ENCODE results near the gene GRIP2.

The GRIP2 gene

GRCh38 chr3:14464521-14464920 is 75.6 kb downstream of the GRIP2 start:
- Histone ChIP-seq H3K27ac (ENCODE audit: low read depth, low read length, severe bottlenecking) (no peak overlapping the region), H3K9me3 (ENCODE audit: control insufficient read depth, low read length) (no peaks in the 10 kb centered on the region), H3K4me3 (ENCODE audit: extremely low read depth, insufficient read depth, low read length, poor library complexity, severe bottlenecking) (no peak overlapping the region), H3K36me3 (ENCODE audit: control insufficient read depth, insufficient read depth, low read length) (peaks cover 88% of the 10 kb centered on the region), H3K4me1 (ENCODE audit: control insufficient read depth, insufficient read depth, low read length, poor library complexity, severe bottlenecking) (peaks cover 31% of the 10 kb centered on the region)
- WGBS, 2 experiments (ENCODE audit: insufficient coverage in 2 of 2) = 98% methylated on average over 4 of the region's 4 CpGs

DNA sequence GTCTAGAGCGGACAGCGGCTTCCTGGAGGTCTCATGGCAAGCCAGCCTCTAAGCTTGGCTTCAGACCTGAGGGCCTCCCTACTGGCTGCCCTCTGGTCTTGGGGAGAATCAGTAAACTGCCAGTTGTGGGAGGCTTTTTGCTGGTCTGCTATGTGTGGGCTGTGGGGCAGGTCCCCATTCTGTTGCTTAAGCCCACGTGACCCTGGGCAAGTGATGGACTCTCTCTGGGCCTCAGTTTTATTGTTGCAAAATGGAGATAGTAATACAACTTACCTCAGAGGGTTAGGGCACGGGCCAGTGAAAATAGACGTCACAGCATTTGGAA is 76.0 kb downstream of the GRIP2 start:
- H3K4me3 ChIP-seq (ENCODE audit: extremely low read depth, insufficient read depth, low read length, poor library complexity, severe bottlenecking) = no peak overlapping the region
- 95 to 98% methylated on average over 4 to 5 of the region's 5 CpGs for WGBS, 2 experiments (ENCODE audit: insufficient coverage in 2 of 2)
- peaks cover 88% of the 10 kb centered on the region for H3K36me3 ChIP-seq (ENCODE audit: control insufficient read depth, insufficient read depth, low read length)
- no peak overlapping the region for H3K27ac ChIP-seq (ENCODE audit: low read depth, low read length, severe bottlenecking)
- H3K9me3 ChIP-seq (ENCODE audit: control insufficient read depth, low read length) = no peaks in the 10 kb centered on the region
- peaks cover 31% of the 10 kb centered on the region for H3K4me1 ChIP-seq (ENCODE audit: control insufficient read depth, insufficient read depth, low read length, poor library complexity, severe bottlenecking)

GRCh38 chr3:14463330-14464140 is 76.6 kb downstream of the GRIP2 start:
- peaks cover 86% of the 10 kb centered on the region for H3K36me3 ChIP-seq (ENCODE audit: control insufficient read depth, insufficient read depth, low read length)
- 61 to 68% methylated on average over 17 to 19 of the region's 26 CpGs for WGBS, 2 experiments (ENCODE audit: insufficient coverage in 2 of 2)
- peaks cover 31% of the 10 kb centered on the region for H3K4me1 ChIP-seq (ENCODE audit: control insufficient read depth, insufficient read depth, low read length, poor library complexity, severe bottlenecking)
- H3K4me3 ChIP-seq (ENCODE audit: extremely low read depth, insufficient read depth, low read length, poor library complexity, severe bottlenecking) = no peak overlapping the region
- H3K9me3 ChIP-seq (ENCODE audit: control insufficient read depth, low read length) = no peaks in the 10 kb centered on the region
- H3K27ac ChIP-seq (ENCODE audit: low read depth, low read length, severe bottlenecking) = no peak overlapping the region

DNA sequence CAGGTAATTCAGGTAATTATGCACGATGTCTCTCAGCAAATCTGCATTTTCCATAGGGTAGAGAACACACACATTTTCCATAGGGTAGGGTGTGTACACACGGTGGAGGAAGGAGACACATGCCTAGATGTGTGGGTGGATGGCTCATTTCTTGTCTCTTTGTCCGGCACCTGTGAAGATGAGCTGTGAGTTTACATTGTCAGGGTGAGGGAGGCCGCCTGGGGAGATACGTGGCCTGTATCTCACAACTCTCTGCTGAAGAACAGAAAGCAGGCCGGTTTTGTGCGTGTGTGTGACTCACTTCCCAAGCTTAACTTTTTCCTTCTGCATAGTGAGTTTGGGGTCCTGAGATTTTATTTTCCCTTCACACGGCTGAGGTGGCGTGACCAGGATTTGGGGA is 77.4 kb downstream of the GRIP2 start:
- H3K9me3 ChIP-seq (ENCODE audit: control insufficient read depth, low read length) = no peaks in the 10 kb centered on the region
- peaks cover 34% of the 10 kb centered on the region for H3K4me1 ChIP-seq (ENCODE audit: control insufficient read depth, insufficient read depth, low read length, poor library complexity, severe bottlenecking)
- WGBS, 2 experiments (ENCODE audit: insufficient coverage in 2 of 2) = 66 to 71% methylated on average over 3 to 5 of the region's 9 CpGs
- H3K36me3 ChIP-seq (ENCODE audit: control insufficient read depth, insufficient read depth, low read length) = peaks cover 79% of the 10 kb centered on the region
- H3K27ac ChIP-seq (ENCODE audit: low read depth, low read length, severe bottlenecking) = no peak overlapping the region
- H3K4me3 ChIP-seq (ENCODE audit: extremely low read depth, insufficient read depth, low read length, poor library complexity, severe bottlenecking) = no peak overlapping the region

- Histone ChIP-seq H3K9me3 (ENCODE audit: control insufficient read depth, low read length) (no peaks in the 10 kb centered on the region), H3K4me1 (ENCODE audit: control insufficient read depth, insufficient read depth, low read length, poor library complexity, severe bottlenecking) (peaks cover 36% of the 10 kb centered on the region), H3K36me3 (ENCODE audit: control insufficient read depth, insufficient read depth, low read length) (peaks cover 78% of the 10 kb centered on the region), H3K27ac (ENCODE audit: low read depth, low read length, severe bottlenecking) (no peak overlapping the region), H3K4me3 (ENCODE audit: extremely low read depth, insufficient read depth, low read length, poor library complexity, severe bottlenecking) (no peak overlapping the region)
- 80 to 87% methylated on average over 5 to 6 of the region's 8 CpGs for WGBS, 2 experiments (ENCODE audit: insufficient coverage in 2 of 2)
Measured at GRCh38 chr3:14461748-14462324, 78.3 kb downstream of the GRIP2 start.

- no peak overlapping the region for H3K27ac ChIP-seq (ENCODE audit: low read depth, low read length, severe bottlenecking)
- 86 to 90% methylated on average over 8 to 9 of the region's 13 CpGs for WGBS, 2 experiments (ENCODE audit: insufficient coverage in 2 of 2)
Measured at GRCh38 chr3:14461006-14461747, 79.0 kb downstream of the GRIP2 start.

DNA sequence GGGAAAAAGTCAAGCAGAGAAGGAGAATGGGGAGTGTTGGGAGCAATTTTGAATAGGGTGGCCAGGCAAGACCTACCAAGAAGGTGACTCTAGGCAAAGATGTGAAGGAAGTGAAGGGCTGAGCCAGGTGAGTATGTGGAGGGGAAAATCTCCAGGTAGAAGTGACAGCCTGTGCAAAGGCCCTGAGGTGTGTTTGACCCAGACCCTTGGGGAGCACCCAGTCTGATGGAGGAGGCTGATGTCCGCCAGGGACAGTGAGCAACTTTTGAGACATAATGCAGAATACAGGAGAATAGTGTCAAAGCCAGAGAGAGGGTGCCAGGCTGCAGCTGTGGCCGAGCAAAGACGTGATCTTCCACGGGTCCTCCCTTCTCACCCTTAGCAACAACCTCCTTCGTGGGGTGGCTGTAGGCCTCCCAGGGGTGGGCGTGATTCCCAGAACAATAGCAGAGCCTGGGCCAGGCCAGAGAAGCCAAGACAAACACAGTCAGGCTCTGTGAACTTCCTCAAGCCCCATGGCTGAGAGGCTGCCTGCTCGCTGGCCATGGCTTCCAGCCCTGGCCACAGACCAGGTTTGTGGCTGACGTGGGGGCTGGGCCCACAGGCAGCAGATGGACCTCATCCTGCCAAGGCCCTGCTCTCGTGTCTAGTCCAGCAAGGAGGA is 79.7 kb downstream of the GRIP2 start:
- Histone ChIP-seq H3K9me3 (ENCODE audit: control insufficient read depth, low read length) (no peaks in the 10 kb centered on the region), H3K27ac (ENCODE audit: low read depth, low read length, severe bottlenecking) (peak overlapping the region; percentile 16), H3K4me3 (ENCODE audit: extremely low read depth, insufficient read depth, low read length, poor library complexity, severe bottlenecking) (no peak overlapping the region), H3K4me1 (ENCODE audit: control insufficient read depth, insufficient read depth, low read length, poor library complexity, severe bottlenecking) (peaks cover 36% of the 10 kb centered on the region), H3K36me3 (ENCODE audit: control insufficient read depth, insufficient read depth, low read length) (peaks cover 82% of the 10 kb centered on the region)
- WGBS, 2 experiments (ENCODE audit: insufficient coverage in 2 of 2) = 82 to 93% methylated on average over 5 to 6 of the region's 9 CpGs

More at GRCh38 chr3:14461006-14461747, 79.0 kb downstream of the GRIP2 start:
- no peaks in the 10 kb centered on the region for H3K9me3 ChIP-seq (ENCODE audit: control insufficient read depth, low read length)
- no peak overlapping the region for H3K4me3 ChIP-seq (ENCODE audit: extremely low read depth, insufficient read depth, low read length, poor library complexity, severe bottlenecking)
- H3K36me3 ChIP-seq (ENCODE audit: control insufficient read depth, insufficient read depth, low read length) = peaks cover 79% of the 10 kb centered on the region
- H3K4me1 ChIP-seq (ENCODE audit: control insufficient read depth, insufficient read depth, low read length, poor library complexity, severe bottlenecking) = peaks cover 36% of the 10 kb centered on the region

DNA sequence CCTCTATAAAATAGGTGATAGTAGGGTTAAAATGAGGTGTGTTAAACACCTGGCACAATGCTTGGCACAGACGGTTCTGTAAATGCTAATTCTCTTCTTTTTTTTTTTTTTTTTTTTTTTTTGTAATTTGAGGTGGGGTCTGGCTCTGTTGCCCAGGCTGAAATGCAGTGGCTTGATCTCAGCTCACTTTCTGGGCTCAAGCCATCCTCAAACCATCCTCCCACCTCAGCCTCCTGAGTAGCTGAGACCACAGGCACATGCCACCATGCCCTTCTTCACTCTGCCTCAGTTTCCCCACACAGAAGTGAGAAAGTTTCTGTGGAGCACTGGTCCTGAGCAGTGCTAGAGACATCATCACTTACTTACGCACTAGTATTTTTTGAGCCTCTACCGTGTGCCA is 80.4 kb downstream of the GRIP2 start:
- 100% methylated on average over 1 to 3 of the region's 3 CpGs for WGBS, 2 experiments (ENCODE audit: insufficient coverage in 2 of 2)
- Histone ChIP-seq H3K36me3 (ENCODE audit: control insufficient read depth, insufficient read depth, low read length) (peaks cover 78% of the 10 kb centered on the region), H3K27ac (ENCODE audit: low read depth, low read length, severe bottlenecking) (no peak overlapping the region), H3K4me3 (ENCODE audit: extremely low read depth, insufficient read depth, low read length, poor library complexity, severe bottlenecking) (no peak overlapping the region), H3K4me1 (ENCODE audit: control insufficient read depth, insufficient read depth, low read length, poor library complexity, severe bottlenecking) (peaks cover 36% of the 10 kb centered on the region), H3K9me3 (ENCODE audit: control insufficient read depth, low read length) (no peaks in the 10 kb centered on the region)

GRCh38 chr3:14459384-14459783 is 80.8 kb downstream of the GRIP2 start:
- no peak overlapping the region for H3K4me3 ChIP-seq (ENCODE audit: extremely low read depth, insufficient read depth, low read length, poor library complexity, severe bottlenecking)
- WGBS, 2 experiments (ENCODE audit: insufficient coverage in 2 of 2) = 91 to 96% methylated on average over 4 of the region's 5 CpGs

GRCh38 chr3:14458434-14459275 is 81.5 kb downstream of the GRIP2 start:
- no peak overlapping the region for H3K4me3 ChIP-seq (ENCODE audit: extremely low read depth, insufficient read depth, low read length, poor library complexity, severe bottlenecking)
- H3K4me1 ChIP-seq (ENCODE audit: control insufficient read depth, insufficient read depth, low read length, poor library complexity, severe bottlenecking) = peaks cover 33% of the 10 kb centered on the region
- no peak overlapping the region for H3K27ac ChIP-seq (ENCODE audit: low read depth, low read length, severe bottlenecking)
- H3K36me3 ChIP-seq (ENCODE audit: control insufficient read depth, insufficient read depth, low read length) = peaks cover 67% of the 10 kb centered on the region
- WGBS, 2 experiments (ENCODE audit: insufficient coverage in 2 of 2) = 91 to 97% methylated on average over 8 to 9 of the region's 11 CpGs
- no peaks in the 10 kb centered on the region for H3K9me3 ChIP-seq (ENCODE audit: control insufficient read depth, low read length)

More at GRCh38 chr3:14459384-14459783, 80.8 kb downstream of the GRIP2 start:
- H3K4me1 ChIP-seq (ENCODE audit: control insufficient read depth, insufficient read depth, low read length, poor library complexity, severe bottlenecking) = peaks cover 36% of the 10 kb centered on the region
- H3K9me3 ChIP-seq (ENCODE audit: control insufficient read depth, low read length) = no peaks in the 10 kb centered on the region
- peaks cover 74% of the 10 kb centered on the region for H3K36me3 ChIP-seq (ENCODE audit: control insufficient read depth, insufficient read depth, low read length)
- H3K27ac ChIP-seq (ENCODE audit: low read depth, low read length, severe bottlenecking) = no peak overlapping the region

Data from mesodermal cell (in vitro differentiated cells).